ENCODE data around the gene MED26.

Gene MED26

DNA sequence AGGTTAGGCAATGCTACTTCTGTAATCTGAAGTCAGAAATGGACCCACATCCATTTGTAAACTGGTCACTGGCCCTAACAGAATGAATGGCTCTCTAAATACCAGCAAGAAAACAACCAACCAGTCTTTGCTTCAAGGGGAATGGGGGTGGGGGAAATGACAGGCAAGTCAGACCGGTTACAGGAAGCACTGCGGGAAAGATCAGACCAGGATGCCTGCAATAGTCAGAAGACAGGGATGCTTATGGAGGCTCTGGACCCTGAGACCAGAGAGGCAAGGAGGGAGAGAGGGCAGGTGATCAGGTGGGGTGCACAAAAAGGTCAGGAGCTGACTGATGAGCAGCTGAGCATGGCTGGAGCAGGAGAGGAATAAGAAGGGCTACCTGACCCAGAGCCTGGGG, 13.1 kb downstream of the MED26 start:
- no peak for DNase-seq (ENCODE audit: low read depth in 1 of 2, low spot score in 1 of 2)

DNA sequence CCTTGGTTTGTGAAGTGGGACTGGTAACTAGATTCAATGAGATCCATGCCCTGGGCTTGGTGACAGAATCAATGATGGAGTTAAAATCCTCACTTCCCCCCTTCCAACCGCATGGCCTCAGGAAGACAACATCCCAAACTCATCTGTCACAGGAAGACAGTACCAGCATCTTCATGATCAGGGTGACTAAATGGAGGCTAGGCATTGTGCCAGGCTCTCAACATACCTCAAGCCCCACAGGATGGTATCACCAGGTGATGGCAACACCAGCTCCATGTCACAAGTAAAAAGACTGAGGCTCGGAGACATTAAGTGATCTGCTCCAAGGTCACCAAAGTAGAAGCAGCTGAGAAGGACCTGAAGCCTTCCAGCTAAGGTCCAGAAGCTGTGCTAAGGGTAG, 14.2 kb downstream of the MED26 start:
- DNase-seq (ENCODE audit: low read depth in 1 of 2, low spot score in 1 of 2), result no peak

DNA sequence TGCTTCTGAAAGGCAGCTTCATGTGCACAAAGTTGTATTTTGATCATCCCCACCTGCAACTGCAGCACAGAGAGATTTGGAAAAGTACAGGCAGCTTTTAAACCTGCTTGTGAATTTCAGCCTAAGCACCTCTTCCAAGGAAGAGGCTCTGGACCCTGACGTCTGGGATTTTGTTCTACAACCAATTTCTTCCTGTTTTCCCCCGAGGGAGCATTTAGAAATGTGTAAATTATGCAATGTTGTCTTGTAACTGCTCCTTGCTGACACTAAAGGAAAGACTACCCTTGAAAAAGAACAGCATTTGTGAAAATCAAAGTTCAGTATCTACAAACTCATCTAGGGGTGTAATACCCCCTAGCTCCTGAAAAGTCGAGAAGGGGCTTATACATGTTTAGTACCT, 15.4 kb downstream of the MED26 start:
- DNase-seq (ENCODE audit: low read depth in 1 of 2, low spot score in 1 of 2), result no peak

DNA sequence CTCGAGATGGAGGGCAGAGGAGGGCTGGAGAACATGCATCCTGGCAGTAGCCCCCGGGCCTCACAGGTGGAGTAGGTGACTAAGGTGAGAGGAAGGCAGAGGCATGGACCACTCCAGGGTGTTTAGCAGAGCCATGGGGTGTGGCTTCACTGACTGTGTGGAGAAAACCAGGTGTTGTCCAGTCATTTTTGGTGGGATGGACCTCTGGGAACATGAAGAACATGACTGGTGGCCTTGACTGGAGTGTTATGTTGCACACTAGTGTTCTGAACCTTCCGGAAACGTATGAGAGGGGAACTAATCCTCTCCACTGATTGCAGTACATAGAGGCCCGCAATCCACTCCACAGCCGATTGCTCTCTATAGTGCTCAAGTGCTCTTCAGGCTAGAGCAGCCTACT, 16.9 kb downstream of the MED26 start:
- DNase-seq (ENCODE audit: low read depth in 1 of 2, low spot score in 1 of 2), result no peak

DNA sequence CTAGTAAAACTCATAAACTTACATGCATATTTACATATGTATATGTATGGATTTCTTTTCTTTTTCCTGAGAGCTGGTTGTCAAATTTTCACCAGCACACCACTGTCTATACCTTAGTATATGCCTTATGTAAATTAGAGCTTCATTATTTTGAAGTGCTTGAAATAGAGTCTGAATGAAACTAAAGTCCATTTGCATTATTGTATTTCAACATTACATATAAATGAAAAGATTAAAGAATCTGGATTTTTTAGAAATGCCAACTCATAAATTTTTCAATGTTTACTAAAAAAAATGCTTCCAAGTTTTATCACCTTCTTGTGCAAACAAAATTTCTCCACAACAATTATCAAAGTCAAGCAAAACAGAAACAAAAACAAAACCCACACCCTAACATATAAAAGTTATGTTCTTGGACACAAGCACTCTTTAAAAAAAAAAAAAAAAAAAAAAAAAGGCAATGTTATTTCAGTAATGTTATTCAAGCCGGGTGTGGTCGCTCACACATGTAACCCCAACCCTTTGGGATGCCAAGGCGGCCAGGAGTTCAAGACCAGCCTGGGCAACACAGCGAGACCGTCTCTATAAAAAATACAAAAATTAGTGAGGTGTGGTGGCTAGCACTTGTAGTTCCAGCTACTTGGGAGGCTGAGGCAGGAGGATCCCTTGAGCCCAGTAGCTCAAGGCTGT, 18.3 kb downstream of the MED26 start:
- no peak for DNase-seq (ENCODE audit: low read depth in 1 of 2, low spot score in 1 of 2)

DNA sequence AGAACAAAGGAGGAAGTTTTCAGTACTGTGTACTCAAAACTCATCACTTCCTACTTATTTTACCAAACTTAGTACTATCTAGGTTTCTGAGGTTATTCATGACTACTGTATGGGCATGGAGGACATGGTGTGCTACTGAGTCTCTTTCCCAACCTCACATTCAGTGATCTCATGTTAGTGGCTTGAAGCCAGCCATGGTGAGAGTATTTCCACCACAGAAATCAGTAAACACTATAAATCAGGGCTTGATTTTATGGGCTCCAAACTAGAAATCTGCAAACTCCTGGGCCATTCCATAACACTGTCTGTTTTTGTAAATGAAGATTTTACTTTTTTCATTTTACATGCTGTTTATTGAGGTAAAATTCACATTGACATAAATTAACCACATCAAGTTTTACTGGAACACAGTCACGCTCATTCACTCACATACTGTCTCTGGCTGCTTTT, 19.7 kb downstream of the MED26 start:
- no peak for DNase-seq (ENCODE audit: low read depth in 1 of 2, low spot score in 1 of 2)

DNA sequence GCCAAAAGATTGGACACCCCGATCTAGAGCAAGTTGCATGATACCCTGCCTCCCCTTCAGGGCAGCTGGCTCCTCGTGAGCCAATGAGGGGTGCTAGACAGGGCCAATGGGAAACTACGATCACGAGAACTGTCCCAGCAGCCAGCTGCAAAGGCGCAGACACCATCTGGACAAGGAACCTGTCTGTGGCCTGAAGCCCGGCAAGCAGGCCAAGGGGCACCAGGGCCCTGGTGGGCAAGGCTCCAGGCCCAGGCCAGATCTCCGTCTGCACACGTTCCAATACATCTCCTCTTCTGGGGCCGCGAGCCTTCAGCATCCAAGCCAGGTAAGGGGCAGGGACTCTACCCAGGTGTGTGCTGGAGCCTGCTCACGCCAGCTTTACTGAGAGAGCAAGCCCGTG, 20.2 kb downstream of the MED26 start:
- no peak for DNase-seq (ENCODE audit: low read depth in 1 of 2, low spot score in 1 of 2)

DNA sequence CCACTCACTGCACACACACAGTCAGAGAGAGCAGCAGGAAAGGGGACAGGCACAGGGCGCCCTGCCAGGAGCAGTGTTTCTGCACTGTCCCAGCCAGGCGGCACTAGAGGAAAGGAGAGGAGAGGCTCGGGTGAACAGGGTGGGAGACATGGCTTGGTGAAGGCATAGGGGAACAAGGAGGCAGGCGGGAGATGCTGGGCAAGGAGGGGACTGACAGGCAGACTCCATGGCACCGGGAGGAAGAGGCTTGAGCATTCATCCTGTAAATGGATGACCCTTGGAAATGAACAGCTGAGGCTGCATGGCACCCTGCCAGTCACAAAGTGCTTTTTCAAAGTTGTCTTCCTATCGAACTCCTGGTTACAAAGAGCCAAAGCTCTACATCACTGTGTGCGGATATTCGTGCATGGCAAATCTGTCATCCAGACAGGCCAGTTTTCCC, 22.4 kb downstream of the MED26 start:
- no peak for DNase-seq (ENCODE audit: low read depth in 1 of 2, low spot score in 1 of 2)

DNA sequence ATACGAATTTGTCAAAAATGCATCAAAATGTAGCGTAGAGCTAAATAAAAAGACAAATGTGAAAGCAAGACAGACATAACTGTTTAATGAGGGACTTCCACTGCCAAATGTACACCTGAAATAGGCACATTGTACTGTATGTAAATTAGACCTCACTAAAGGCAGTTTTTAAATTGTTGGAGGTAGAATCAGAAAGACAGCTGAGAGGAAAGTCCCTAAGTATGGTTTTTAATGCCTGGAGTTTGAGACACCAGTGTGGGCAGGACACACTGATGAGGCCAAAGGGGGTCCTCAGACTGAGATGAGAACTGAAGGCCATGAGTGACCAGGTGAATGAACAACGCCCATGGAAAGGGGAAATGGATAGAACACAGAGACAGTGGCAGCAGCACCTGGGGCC, 22.9 kb downstream of the MED26 start:
- DNase-seq (ENCODE audit: low read depth in 1 of 2, low spot score in 1 of 2), result no peak

DNA sequence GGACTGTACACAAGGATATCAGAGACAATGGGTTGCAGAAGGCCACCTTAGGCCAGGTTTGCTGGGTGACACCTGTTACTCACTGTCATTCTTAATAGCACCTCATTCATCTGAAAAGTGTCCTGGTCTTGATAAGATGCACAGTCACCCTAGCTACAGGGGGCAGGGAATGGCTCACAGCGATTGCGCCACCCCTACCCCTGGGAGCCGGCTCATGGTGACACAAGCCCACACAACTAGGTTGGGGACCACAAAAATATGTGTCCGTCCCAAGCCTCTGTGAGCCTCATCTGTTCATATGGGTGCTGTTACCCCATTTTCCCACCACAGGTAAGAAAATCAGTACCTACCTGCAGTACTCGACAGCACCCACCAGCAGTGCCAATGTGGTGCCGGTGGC, 23.4 kb downstream of the MED26 start:
- no peak for DNase-seq (ENCODE audit: low read depth in 1 of 2, low spot score in 1 of 2)

DNA sequence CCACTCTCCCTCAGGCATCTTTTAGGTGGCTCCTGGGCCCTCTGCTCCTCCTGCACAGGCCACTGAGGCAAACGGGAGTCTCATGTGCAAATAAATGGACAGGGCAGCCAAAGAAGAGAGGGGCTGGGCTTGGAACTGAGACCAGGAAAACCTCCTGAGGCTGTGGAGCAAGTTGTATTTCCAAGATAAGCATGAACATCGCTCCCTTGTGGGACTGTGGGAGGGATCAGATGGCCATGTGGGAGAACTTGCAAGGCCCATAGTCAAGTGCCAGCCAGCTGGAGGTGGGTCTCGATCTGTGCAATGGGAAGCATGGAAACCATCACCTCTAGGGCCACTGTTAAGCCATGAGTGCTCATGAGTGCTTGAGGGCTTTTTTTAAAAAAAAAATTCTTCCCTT, 24.9 kb downstream of the MED26 start:
- no peak for DNase-seq (ENCODE audit: low read depth in 1 of 2, low spot score in 1 of 2)

DNA sequence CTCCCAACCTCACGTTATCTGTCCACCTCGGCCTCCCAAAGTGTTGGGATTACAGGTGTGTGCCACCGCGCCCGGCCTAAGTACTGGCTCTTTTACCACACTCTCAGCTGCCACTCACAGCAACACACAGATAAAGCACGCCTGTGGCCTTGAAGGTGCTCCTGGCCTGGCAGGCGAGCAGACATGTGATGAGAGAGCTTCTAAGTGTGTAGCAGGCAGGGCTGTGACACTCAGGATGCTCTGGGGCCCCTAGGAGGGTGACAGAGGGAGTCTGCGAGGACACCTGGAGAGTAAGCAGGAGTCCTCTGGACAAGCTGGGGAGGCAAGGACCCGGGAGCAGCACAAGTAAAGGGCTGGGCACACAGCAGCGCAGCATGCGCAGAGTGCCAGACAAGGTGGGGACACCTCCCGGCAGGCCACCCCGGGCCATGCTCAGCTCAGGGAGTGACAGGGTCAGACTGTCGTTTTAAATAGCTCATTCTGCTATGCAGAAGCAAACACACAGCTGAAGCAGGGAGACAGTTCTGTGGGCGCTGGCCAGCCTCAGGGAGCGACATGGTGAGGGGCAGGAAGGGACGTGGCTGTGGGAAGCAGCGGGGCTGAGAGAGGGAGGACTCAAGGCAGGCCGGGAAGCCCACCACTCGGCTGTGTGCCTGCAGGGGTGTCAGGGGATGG, 26.5 kb downstream of the MED26 start:
- DNase-seq (ENCODE audit: low read depth in 1 of 2, low spot score in 1 of 2), result no peak

DNA sequence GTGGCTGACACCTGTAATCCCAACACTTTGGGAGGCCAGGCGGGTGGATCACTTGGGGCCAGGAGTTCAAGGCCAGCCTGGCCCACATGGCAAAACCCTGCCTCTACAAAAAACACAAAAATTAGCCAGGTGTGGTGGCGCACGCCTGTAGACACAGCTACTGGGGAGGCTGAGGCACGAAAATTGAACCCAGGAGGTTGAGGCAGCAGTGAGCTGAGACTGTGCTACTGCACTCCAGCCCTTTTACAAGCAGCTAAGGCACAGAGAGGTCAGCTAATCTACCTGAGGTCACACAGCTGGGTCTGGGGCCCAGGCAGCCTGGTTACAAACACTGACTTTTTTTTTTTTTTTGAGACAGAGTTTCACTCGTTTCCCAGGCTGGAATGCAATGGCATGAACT, 27.2 kb downstream of the MED26 start:
- DNase-seq (ENCODE audit: low read depth in 1 of 2, low spot score in 1 of 2), result no peak

DNA sequence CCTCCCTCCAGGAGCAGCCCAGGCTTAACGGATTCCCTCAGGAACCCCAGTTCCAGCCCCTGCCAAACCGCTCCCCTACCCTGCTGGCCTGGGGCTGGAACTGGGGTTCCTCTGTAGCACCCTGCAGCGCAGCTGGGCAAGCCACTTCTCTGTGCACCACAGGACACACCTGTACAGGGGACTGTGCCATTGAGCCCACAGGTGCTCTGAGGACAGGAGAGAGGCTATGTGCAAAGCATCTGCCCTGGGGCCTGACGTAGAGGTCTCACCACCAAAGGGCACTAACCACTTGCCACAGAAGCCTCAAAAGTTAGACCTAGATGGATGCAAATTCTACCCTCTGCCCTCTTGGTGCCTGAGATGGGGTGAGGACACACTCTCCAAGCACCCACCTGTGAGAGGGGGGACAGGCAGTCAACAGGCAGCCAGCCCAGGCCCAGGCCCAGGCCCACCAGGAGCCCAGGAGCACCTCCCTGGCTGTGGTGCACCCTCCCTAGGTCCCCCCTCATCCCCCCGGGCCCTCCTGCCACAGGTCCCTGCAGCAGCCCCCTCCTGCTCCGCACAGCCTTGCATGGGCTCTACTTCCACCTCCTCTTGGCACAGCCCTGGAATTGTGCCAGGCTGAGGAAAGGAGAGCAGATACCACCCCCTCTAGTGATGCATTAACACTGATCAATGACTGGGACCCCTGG, 28.2 kb downstream of the MED26 start:
- no peak for DNase-seq (ENCODE audit: low read depth in 1 of 2, low spot score in 1 of 2)

DNA sequence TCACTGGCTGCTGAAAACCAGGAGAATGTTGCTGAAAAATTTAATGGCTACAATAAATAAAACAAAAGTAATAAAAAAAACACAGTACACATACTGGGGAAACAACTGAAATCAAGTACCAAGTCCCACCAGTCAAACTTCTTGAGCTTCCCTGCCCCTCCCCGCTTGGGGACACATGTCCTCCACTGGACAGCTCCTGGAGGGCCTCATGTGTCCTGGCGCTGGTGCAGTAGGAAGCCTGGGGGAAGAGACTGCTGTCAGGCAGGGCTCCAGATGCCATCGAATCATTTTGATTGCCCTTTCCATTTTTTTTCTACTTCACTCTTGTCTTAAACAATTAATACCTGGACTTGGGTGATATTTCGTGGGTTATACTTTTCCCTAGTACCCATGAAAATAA, 29.2 kb downstream of the MED26 start:
- no peak for DNase-seq (ENCODE audit: low read depth in 1 of 2, low spot score in 1 of 2)

DNA sequence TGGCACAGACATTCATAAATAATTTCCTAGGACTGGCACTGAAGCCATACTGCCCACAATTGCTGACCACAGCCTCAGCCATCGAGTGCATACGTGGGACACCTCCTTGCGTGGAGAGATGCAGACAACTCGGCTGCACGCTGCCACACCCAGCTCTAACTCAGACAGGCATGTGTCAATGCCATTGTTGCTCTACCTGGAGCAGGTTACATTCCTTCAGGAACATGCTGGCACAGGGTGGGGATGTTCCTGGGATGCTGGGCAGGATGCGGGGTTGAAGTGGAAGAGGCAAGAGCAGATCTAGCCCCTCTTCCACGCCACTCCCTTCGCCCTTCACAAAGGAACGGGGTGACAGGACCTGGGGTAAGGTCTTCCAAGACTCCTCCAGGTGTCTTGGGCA, 31.6 kb downstream of the MED26 start:
- no peak for DNase-seq (ENCODE audit: low read depth in 1 of 2, low spot score in 1 of 2)

DNA sequence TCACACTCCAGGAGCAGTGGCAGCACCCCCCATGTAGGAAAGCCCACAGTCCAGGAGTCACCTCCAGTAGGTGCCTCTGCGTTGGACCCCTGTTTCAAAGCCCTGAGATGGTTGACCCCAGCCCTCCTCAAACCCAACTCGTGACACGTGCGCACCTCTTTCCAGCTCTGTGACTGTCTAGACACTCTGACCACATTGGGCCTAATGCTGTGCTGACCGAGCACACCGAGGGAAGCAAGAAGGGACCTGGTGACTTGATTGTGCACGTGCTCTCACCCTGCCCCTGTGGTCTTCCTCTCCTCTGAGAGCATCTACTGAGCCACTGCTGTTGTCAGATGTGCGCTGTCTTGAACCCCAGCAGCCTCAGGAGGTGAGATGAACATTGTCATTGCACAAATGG, 32.9 kb downstream of the MED26 start:
- DNase-seq (ENCODE audit: low read depth in 1 of 2, low spot score in 1 of 2), result no peak

DNA sequence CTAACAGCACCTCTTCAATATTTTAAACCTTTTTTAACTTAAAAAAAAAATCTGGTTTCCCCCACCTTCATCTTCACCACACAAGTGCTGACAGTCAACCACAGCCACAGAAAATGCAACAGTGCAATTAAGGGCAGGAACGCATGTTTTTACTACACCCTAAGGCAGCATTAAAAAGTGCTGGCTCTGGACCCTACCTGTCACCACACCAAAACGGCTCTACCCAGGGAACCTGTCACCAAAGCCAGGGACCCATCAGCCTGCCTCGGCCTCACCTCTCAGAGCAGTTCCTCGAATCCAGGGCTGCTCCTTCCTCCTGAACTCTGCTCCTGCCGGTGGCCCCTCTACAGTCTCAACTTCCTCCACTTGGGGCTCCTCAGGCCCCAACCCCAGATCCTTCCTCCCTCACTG, 33.3 kb downstream of the MED26 start:
- DNase-seq (ENCODE audit: low read depth in 1 of 2, low spot score in 1 of 2), result no peak

DNA sequence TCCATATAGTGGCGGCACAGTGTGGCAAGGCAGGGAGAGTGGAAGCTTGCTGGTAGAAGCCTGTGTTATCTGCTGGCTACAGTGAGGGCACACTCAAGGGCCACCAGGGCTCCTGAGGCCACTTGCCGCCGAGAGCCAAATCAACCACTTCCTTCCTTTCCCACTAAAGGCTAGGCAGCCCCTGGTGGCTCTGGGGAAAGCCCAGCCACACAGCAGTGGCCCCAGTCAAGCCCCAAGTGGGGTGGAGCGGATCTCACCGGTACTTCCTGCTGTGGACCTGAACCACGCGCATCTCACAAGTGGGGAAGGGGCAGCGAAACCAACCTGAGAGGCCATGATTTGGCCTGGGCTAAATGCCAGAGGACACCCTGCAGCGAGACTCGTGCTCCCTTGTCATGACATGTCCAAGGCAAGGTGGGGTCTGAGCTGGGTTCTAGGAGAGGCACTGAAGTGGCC, 33.8 kb downstream of the MED26 start:
- DNase-seq (ENCODE audit: low read depth in 1 of 2, low spot score in 1 of 2), result no peak

DNA sequence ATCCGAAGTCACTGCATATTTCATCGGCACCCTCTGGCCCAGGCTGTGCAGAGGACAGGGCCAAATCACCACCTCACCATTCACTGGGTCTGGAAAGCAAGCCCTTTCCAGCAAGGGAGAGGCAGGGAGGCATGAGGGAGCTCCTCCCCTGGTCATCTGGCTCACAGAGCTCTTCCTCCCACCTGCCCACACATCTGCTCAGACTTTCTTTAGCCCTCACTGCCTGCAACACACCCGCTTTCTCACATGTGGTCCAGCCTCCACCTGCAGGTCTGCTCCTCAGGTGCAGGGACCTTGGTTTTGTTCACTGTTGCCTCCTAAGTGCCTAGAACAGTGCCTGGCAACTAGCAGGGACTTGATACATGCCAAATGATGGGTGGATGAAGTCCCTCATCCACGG, 34.8 kb downstream of the MED26 start:
- no peak for DNase-seq (ENCODE audit: low read depth in 1 of 2, low spot score in 1 of 2)

DNA sequence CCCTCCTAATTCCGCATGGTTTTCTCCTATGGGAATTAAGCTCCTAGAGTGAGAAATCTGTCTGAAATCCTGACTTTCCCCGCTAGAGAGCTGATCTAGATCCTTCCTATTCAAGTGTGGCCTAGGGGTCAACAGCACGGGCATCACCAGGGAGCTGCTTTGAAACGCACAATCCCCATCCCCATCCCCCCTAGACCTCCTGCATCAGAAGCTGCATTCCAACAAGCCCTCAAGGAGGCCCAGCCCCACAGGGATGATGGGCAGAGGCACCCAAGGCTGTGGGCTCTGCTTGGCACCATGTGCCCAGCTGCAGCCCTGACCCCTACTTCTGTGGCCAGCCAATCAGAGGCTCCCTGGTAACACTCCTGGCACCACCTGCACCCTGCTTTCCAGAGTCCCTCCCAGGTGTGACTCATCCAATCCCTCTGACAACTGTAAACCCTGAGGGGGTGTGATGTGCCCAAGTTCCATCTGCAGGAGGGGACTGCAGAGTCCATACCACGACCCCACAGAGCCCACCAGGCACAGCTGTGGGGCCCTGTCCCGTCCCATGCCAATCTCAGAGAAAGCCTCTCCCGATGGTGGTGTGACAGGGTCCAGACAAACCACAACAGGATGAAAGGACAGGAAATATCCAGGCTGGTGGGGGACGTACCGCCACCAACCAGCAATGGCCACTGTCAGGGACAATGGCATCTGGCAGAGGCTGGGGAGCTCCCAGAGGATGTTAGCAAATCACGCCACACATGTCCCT, 36.0 kb downstream of the MED26 start:
- DNase-seq (ENCODE audit: low read depth in 1 of 2, low spot score in 1 of 2), result no peak
